ENCODE results near the gene ETFBKMT.

- TF ChIP-seq, protein P1, sequence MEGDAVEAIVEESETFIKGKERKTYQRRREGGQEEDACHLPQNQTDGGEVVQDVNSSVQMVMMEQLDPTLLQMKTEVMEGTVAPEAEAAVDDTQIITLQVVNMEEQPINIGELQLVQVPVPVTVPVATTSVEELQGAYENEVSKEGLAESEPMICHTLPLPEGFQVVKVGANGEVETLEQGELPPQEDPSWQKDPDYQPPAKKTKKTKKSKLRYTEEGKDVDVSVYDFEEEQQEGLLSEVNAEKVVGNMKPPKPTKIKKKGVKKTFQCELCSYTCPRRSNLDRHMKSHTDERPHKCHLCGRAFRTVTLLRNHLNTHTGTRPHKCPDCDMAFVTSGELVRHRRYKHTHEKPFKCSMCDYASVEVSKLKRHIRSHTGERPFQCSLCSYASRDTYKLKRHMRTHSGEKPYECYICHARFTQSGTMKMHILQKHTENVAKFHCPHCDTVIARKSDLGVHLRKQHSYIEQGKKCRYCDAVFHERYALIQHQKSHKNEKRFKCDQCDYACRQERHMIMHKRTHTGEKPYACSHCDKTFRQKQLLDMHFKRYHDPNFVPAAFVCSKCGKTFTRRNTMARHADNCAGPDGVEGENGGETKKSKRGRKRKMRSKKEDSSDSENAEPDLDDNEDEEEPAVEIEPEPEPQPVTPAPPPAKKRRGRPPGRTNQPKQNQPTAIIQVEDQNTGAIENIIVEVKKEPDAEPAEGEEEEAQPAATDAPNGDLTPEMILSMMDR (IDR thresholded peaks at IDR 0.05): no peak
- TF ChIP-seq POLR2A (IDR thresholded peaks at IDR 0.05): no peak
Measured at GRCh38 chr12:31627456-31628054, 31.9 kb upstream of the ETFBKMT start.

Data from esophagus squamous epithelium (tissue), 4 donors.